Panc1 (cell line): ENCODE data around the gene TENM3. TPM values are rescaled to one million over a fixed set of nuclear protein-coding genes. Genes with fewer than 3 reads are reported as not detected.

Source experiments
- ATAC-seq: fragments of 200-7000 bp; cut with Tn5 transposase; 2 replicates; pipeline ENCODE4 v1.9.1; 2020; ENCODE audit warnings: mild to moderate bottlenecking, moderate library complexity
- BruUV-seq: library from RNA; stranded (reverse); fragments of 400-500 nt; replicated peaks from 2 replicates; lab custom pipeline; 2021; lab: Mats Ljungman, UMichigan
- CTCF ChIA-PET: fragments of 300-600 bp; sonication (Branson Sonifier 250); formaldehyde crosslinking; loops from one replicate; lab custom pipeline; 2022; ENCODE audit warnings: antibody characterized with exemption; lab: Charles Lee
- POLR2A ChIA-PET: fragments of 300-600 bp; sonication (Branson Sonifier 250); formaldehyde crosslinking; loops from one replicate; lab custom pipeline; 2022; ENCODE audit warnings: antibody characterized with exemption; lab: Charles Lee
- DNase-seq: peaks from one replicate; pipeline ENCODE4 v3.0.0-alpha.2; 2010; ENCODE audit warnings: low read depth, low spot score
- H3K27ac ChIP-seq: 2 replicates; pipeline ENCODE4 v1.5.1; 2011; ENCODE audit warnings: mild to moderate bottlenecking, low read length, inconsistent platforms
- H3K27me3 ChIP-seq: fragments of 200-500 bp; sonication (Bioruptor generic); 2 replicates; pipeline ENCODE4 v1.6.0; 2014; ENCODE audit warnings: low read length, inconsistent platforms; ENCODE audit not compliant: control insufficient read depth, insufficient read depth
- H3K36me3 ChIP-seq: fragments of 200-500 bp; sonication (Bioruptor generic); 2 replicates; pipeline ENCODE4 v1.5.1; 2014; ENCODE audit warnings: inconsistent platforms, mild to moderate bottlenecking, low read length, moderate library complexity; ENCODE audit not compliant: control insufficient read depth, insufficient read depth
- H3K4me1 ChIP-seq: 2 replicates; pipeline ENCODE4 v1.5.1; 2011; ENCODE audit warnings: inconsistent platforms, mild to moderate bottlenecking, low read length, moderate library complexity; ENCODE audit not compliant: control insufficient read depth, insufficient read depth
- H3K4me3 ChIP-seq, 2 experiments: 2 replicates each; pipeline ENCODE4 v1.5.1; 2011 to 2012; ENCODE audit warnings: low read depth in 2 of 2, low read length in 2 of 2, mild to moderate bottlenecking in 2 of 2, inconsistent platforms in 1 of 2, moderate library complexity in 1 of 2
- H3K9me3 ChIP-seq: fragments of 200-500 bp; sonication (Bioruptor generic); 2 replicates; pipeline ENCODE4 v1.5.1; 2014; ENCODE audit warnings: low read depth, mild to moderate bottlenecking, inconsistent platforms, low read length, moderate library complexity; ENCODE audit not compliant: control insufficient read depth, insufficient read depth
- POLR2AphosphoS5 ChIP-seq: IDR thresholded peaks from 2 replicates; pipeline ENCODE4 v1.6.1; 2012; ENCODE audit warnings: mild to moderate bottlenecking, low read depth, low read length, moderate library complexity
- SIN3A ChIP-seq: IDR thresholded peaks from 2 replicates; pipeline ENCODE4 v1.6.1; 2012; ENCODE audit warnings: low read depth, mild to moderate bottlenecking, low read length, moderate library complexity, borderline replicate concordance; ENCODE audit not compliant: insufficient read depth
- TCF7L2 ChIP-seq: IDR thresholded peaks from 2 replicates; pipeline ENCODE4 v1.6.1; 2011; ENCODE audit warnings: mild to moderate bottlenecking, low read depth, low read length, inconsistent platforms
- in situ Hi-C: cut with HindIII; loops from 2 replicates; pipeline ENCODE4 v1.10.0; 2016; ENCODE audit warnings: low sequenced_read_pairs, low pct_unique_long_range_greater_than_20kb
- intact Hi-C: fragments of 100-400 bp; cut with micrococcal nuclease; formaldehyde crosslinking; loops from one replicate; pipeline ENCODE4 v1.10.0; 2022; ENCODE audit not compliant: unreplicated experiment
- total RNA-seq: library from RNA; stranded (reverse); gene quantifications from one replicate; pipeline ENCODE4 v1.2.1, GENCODE V29; 2021; ENCODE audit not compliant: unreplicated experiment
- TF ChIP-seq, protein P1 (sequence below): fragments of 450-650 bp; IDR thresholded peaks from 2 replicates; pipeline ENCODE4 v1.5.1; 2017; ENCODE audit warnings: mild to moderate bottlenecking
- TF ChIP-seq, protein P2 (sequence below), 2 experiments: IDR thresholded peaks; 2 replicates each; pipeline ENCODE4 v1.6.1; 2011 to 2012; ENCODE audit warnings: low read depth in 2 of 2, control low read depth in 1 of 2, low read length in 1 of 2, mild to moderate bottlenecking in 1 of 2, moderate library complexity in 1 of 2; ENCODE audit not compliant: insufficient read depth in 1 of 2

Gene TENM3
- total RNA-seq, 1 experiment from 2014 or later = 0.95 TPM

DNA sequence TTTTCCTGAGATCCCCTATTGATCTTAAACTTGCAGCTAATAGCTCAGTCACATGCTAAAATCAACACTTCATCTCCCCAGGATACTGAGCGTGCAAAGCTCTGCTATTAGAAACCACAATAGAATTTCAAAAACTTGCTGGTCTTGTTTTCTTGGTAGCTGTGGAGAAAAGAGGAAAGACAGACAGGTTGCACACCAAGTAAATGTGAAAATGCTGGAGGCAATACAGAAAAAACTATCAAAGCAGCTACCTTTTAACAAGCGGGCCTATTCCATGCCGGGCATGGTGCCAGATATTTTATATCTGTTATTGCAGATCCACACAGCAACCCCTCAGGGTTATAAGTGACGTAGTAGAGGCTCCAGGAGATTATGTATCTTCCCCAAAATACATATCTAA, 502.0 kb downstream of the TENM3 start:
- no peak overlapping the region for H3K27ac ChIP-seq
- CTCF ChIA-PET = no interaction called here
- H3K27me3 ChIP-seq = no peaks in the 10 kb centered on the region
- no TSS peak for BruUV-seq
- no peak overlapping the region for H3K4me3 ChIP-seq
- DNase-seq (no peak), ATAC-seq (no peak)
- POLR2A ChIA-PET = no interaction called here
- H3K36me3 ChIP-seq = no peaks in the 10 kb centered on the region
- H3K9me3 ChIP-seq = no peaks in the 10 kb centered on the region
- intact Hi-C loops = no loop called here
- no peaks in the 10 kb centered on the region for H3K4me1 ChIP-seq
- TF ChIP-seq POLR2AphosphoS5 (no peak), TCF7L2 (no peak), SIN3A (no peak)
- TF ChIP-seq, protein P1, sequence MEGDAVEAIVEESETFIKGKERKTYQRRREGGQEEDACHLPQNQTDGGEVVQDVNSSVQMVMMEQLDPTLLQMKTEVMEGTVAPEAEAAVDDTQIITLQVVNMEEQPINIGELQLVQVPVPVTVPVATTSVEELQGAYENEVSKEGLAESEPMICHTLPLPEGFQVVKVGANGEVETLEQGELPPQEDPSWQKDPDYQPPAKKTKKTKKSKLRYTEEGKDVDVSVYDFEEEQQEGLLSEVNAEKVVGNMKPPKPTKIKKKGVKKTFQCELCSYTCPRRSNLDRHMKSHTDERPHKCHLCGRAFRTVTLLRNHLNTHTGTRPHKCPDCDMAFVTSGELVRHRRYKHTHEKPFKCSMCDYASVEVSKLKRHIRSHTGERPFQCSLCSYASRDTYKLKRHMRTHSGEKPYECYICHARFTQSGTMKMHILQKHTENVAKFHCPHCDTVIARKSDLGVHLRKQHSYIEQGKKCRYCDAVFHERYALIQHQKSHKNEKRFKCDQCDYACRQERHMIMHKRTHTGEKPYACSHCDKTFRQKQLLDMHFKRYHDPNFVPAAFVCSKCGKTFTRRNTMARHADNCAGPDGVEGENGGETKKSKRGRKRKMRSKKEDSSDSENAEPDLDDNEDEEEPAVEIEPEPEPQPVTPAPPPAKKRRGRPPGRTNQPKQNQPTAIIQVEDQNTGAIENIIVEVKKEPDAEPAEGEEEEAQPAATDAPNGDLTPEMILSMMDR = no peak
- TF ChIP-seq, protein P2, sequence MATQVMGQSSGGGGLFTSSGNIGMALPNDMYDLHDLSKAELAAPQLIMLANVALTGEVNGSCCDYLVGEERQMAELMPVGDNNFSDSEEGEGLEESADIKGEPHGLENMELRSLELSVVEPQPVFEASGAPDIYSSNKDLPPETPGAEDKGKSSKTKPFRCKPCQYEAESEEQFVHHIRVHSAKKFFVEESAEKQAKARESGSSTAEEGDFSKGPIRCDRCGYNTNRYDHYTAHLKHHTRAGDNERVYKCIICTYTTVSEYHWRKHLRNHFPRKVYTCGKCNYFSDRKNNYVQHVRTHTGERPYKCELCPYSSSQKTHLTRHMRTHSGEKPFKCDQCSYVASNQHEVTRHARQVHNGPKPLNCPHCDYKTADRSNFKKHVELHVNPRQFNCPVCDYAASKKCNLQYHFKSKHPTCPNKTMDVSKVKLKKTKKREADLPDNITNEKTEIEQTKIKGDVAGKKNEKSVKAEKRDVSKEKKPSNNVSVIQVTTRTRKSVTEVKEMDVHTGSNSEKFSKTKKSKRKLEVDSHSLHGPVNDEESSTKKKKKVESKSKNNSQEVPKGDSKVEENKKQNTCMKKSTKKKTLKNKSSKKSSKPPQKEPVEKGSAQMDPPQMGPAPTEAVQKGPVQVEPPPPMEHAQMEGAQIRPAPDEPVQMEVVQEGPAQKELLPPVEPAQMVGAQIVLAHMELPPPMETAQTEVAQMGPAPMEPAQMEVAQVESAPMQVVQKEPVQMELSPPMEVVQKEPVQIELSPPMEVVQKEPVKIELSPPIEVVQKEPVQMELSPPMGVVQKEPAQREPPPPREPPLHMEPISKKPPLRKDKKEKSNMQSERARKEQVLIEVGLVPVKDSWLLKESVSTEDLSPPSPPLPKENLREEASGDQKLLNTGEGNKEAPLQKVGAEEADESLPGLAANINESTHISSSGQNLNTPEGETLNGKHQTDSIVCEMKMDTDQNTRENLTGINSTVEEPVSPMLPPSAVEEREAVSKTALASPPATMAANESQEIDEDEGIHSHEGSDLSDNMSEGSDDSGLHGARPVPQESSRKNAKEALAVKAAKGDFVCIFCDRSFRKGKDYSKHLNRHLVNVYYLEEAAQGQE (IDR thresholded peaks at IDR 0.05; ENCODE audit: insufficient read depth in 1 of 2, low read depth in 2 of 2, low read length in 1 of 2) = no peak
- in situ Hi-C loops = no loop called here

DNA sequence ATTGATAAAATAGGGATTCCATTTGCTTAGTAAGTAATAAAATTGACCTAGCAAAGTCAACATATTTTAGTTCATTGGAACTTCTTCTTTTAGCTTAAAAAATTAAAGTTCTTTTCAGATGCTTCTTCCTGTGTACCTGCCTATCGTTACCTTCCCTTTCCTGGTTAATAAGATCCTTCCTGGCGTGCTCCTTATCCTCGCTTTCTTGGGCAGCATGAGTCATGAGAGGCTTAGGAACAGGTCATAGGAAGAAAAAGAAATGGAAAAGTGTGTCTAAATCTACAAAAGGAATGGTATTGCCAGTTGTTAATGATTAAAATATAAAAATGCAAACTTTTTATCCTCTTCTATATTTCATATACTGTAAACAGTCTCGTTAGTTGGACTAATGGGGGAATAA, 503.7 kb downstream of the TENM3 start:
- no peak for DNase-seq
- no TSS peak for BruUV-seq

More for the DNA sequence above, 503.7 kb downstream of the TENM3 start:
- intact Hi-C loops (no loop called here), in situ Hi-C loops (no loop called here)
- CTCF ChIA-PET = no interaction called here
- Histone ChIP-seq H3K27me3 (no peaks in the 10 kb centered on the region), H3K9me3 (no peaks in the 10 kb centered on the region), H3K4me1 (no peaks in the 10 kb centered on the region), H3K36me3 (no peaks in the 10 kb centered on the region), H3K27ac (no peak overlapping the region), H3K4me3 (no peak overlapping the region)
- ATAC-seq = no peak
- TF ChIP-seq, protein P2 (IDR thresholded peaks at IDR 0.05; ENCODE audit: insufficient read depth in 1 of 2, low read depth in 2 of 2, low read length in 1 of 2) = no peak
- TF ChIP-seq POLR2AphosphoS5 (no peak), SIN3A (no peak), TCF7L2 (no peak)
- TF ChIP-seq, protein P1 = no peak
- POLR2A ChIA-PET = no interaction called here
